Activated naive CD4-positive, alpha-beta T cell treated with anti-CD3 and anti-CD28 coated beads, Interleukin-2, amount 10 ng/mL, durations not matched to agents 5 hours and 36 hours (primary cell): ENCODE measurements around the gene ZBBX. TPM values are rescaled to one million over a fixed set of nuclear protein-coding genes. Genes with fewer than 3 reads are reported as not detected.

Experiments used
- total RNA-seq, 2 experiments: library from RNA; stranded (reverse); gene quantifications; one replicate each; pipeline ENCODE4 v1.2.3, GENCODE V29; 2021

Gene ZBBX
- total RNA-seq, result not detected

GRCh38 chr3:167380004-167380689 is at the start of gene ZBBX:
Gene ZBBX (minus strand): TSS chr3:167380297. CDS start chr3:167372901, 7,396 bp downstream.

Other genes starting within 250 kb of the ZBBX start
- not detected for gene SERPINI2, start 93.7 kb upstream of the ZBBX start, total RNA-seq